Measurements from ENCODE around the gene RGR.

Gene RGR

DNA sequence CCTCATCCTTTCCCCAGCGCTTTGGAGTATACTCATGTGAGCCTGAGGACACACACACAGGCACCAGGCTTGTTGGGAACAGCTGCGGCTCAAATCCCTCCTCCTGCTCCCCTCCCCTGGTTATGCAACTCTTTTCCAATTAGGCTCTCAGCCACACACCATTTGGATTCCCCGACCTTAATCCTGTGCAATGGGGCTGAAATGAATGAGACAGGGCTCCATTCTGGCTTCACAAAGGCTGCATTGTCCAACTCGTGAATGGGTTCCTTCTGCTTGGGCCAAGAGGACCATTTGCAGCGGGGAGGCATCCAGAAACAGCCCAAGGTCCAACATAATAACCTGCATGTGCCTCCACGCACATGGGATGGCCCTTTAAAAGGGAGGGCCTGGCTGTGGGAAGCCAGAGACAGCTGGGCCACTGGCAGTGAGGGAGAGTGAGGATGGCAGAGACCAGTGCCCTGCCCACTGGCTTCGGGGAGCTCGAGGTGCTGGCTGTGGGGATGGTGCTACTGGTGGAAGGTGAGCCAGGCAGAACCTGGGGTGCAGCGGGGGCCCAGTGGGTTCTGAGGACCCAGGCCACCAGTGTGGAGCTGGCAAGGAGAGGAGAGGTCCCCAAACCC is at the start of gene RGR:
Gene RGR (plus strand): TSS at position 403 of the 620 bp plus-strand sequence. CDS start 38 bp downstream, at position 441.
- H3K9ac ChIP-seq (ENCODE audit: low read depth, low read length): no peak within 1 kb of the TSS
- H3K4me1 ChIP-seq (ENCODE audit: insufficient read depth, low read length): peaks cover 3% of the 10 kb centered on the region; the same call in 1 of the 2 replicates
- H3K36me3 ChIP-seq (ENCODE audit: insufficient read depth, low read length): no peaks in the 10 kb centered on the region
- H3K9me3 ChIP-seq (ENCODE audit: control insufficient read depth, insufficient read depth, low read length): no peaks in the 10 kb centered on the region

DNA sequence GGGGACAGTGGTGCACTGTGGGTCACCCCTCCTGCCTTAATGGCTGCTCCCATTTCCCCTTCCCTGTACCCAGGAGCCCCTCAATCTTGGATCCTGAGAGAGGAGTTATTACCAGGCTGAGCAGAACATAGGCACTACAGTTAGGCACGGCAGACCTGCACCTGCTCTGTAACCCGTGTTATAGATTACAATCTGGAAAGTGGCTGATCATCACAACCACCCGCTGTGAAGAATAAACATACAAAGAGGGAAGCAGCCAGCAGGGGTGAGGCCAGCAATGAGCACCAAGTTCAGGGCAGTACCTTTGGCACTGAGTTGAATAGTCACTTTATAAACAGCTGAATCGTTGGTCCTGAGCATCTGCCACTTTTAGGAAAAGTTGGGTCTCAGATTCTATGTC is 48.8 kb upstream of the RGR start:
- no peaks in the 10 kb centered on the region for H3K36me3 ChIP-seq (ENCODE audit: insufficient read depth, low read length)
- H3K4me1 ChIP-seq (ENCODE audit: insufficient read depth, low read length): no peaks in the 10 kb centered on the region
- no peaks in the 10 kb centered on the region for H3K9me3 ChIP-seq (ENCODE audit: control insufficient read depth, insufficient read depth, low read length)
- no peak overlapping the region for H3K9ac ChIP-seq (ENCODE audit: low read depth, low read length)

DNA sequence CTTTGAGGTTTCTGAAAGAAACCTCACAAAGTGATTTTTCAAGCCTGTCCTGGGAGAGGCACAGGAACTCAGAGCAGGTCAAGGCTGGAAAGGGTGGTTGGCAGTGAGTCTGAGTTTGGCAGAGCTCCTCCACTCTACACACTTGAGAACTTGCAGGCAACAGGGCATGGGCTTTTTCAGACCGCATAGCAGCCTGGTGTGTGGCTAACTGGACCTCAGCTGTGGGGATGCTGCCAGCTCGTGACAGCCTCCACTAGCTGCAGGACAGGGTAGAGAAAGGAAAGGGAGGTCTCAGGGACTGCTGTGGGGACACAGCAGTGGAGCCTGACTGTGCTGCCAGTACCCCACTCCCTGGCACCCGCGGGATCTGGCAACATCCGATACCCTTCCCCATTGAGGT is 47.9 kb upstream of the RGR start:
- H3K9me3 ChIP-seq (ENCODE audit: control insufficient read depth, insufficient read depth, low read length): no peaks in the 10 kb centered on the region
- no peaks in the 10 kb centered on the region for H3K4me1 ChIP-seq (ENCODE audit: insufficient read depth, low read length)
- H3K36me3 ChIP-seq (ENCODE audit: insufficient read depth, low read length): no peaks in the 10 kb centered on the region
- no peak overlapping the region for H3K9ac ChIP-seq (ENCODE audit: low read depth, low read length)

- Histone ChIP-seq H3K36me3 (ENCODE audit: insufficient read depth, low read length) (no peaks in the 10 kb centered on the region), H3K4me1 (ENCODE audit: insufficient read depth, low read length) (no peaks in the 10 kb centered on the region), H3K9me3 (ENCODE audit: control insufficient read depth, insufficient read depth, low read length) (no peaks in the 10 kb centered on the region), H3K9ac (ENCODE audit: low read depth, low read length) (no peak overlapping the region)
These were observed 47.2 kb upstream of the RGR start for GRCh38 chr10:84197643-84198042.

DNA sequence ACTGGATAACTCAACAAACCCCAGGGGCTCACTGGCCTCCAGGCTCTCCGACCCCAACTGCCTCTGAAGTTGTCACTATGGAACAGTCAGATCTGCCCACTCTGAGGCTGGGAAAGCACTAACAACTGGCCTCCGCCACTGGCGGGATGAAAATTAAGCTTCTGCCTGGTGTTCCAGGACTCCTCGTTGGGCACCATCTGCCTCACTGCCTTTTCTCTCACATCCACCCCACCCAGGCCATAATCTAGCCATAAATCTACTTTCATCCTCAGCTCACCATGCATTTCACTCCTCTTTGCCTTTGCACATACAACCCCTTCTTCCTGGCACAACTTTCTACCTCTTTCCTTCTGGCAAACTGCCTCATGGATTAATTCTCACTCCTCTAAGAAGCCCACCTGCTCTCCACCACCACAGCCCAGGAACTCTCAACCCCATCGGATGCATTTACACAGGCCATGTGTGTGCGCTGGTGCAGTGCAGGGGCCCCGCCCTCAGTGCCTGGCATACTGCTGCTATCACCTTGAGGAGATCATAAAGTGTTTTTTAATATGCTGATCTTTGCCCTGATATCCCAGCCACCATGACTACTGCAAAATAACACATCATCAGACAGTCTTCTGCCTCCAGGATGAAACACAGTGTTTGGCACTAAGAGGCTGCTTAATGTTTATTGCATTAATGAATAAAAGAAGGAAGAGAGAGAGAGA is 46.5 kb upstream of the RGR start:
- H3K9me3 ChIP-seq (ENCODE audit: control insufficient read depth, insufficient read depth, low read length): no peaks in the 10 kb centered on the region
- no peak overlapping the region for H3K9ac ChIP-seq (ENCODE audit: low read depth, low read length)
- no peaks in the 10 kb centered on the region for H3K36me3 ChIP-seq (ENCODE audit: insufficient read depth, low read length)
- H3K4me1 ChIP-seq (ENCODE audit: insufficient read depth, low read length): no peaks in the 10 kb centered on the region

DNA sequence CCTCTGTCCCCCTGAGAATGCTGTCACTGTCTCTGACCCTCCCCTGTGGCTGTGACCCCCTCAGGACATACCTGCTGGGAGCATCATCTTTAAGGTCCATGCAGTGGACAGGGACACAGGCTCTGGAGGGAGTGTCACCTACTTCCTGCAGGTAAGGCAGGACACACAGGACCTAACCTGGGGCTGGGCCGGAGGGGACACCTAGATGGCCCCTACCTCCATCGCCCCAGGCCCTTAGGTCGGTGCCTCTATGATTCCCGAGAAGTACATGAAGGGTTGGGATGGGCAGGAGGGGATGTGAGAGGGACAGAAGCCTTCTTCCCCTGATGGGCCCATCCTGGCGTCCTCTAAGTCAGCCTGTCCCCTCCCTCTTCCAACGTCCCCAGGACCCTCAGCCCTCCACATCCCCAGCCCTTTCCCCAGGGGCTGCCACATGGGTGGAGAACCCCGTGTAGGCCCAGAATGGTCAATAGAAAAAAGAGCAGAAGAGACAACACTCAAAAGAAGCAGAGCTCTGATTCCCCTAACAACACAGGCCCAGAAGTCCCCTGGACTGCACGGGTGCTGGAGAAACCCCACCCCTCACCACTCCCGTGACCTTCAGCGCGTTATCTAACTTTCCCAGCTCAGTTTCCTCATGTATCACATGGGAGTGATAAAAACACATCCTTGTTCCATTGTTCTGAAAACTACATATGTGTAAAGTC is 44.2 kb upstream of the RGR start:
- Histone ChIP-seq H3K36me3 (ENCODE audit: insufficient read depth, low read length) (no peaks in the 10 kb centered on the region), H3K9me3 (ENCODE audit: control insufficient read depth, insufficient read depth, low read length) (no peaks in the 10 kb centered on the region), H3K9ac (ENCODE audit: low read depth, low read length) (no peak overlapping the region), H3K4me1 (ENCODE audit: insufficient read depth, low read length) (no peaks in the 10 kb centered on the region)

DNA sequence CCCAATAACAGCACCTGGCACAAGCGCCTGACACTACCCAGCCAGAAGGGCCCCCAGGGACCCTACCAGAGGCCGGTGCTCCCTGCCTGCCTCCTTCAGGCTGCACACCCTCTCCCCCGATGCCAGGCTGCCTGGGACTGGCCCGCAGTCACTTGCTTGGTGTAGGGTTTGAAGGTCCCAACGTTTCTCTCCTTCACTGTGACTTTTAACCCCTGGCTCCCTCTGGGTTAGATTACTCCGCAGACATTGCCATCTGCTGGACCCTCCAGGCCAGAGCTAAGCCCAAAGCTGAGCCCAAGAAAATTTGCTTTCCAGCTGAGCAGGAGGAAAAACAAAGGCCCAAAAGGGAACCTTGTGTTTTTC is 43.6 kb upstream of the RGR start:
- Histone ChIP-seq H3K9me3 (ENCODE audit: control insufficient read depth, insufficient read depth, low read length) (no peaks in the 10 kb centered on the region), H3K36me3 (ENCODE audit: insufficient read depth, low read length) (no peaks in the 10 kb centered on the region), H3K9ac (ENCODE audit: low read depth, low read length) (no peak overlapping the region)

GRCh38 chr10:84201682-84202081 is 43.2 kb upstream of the RGR start:
- no peaks in the 10 kb centered on the region for H3K9me3 ChIP-seq (ENCODE audit: control insufficient read depth, insufficient read depth, low read length)
- H3K9ac ChIP-seq (ENCODE audit: low read depth, low read length): no peak overlapping the region
- no peaks in the 10 kb centered on the region for H3K4me1 ChIP-seq (ENCODE audit: insufficient read depth, low read length)
- no peaks in the 10 kb centered on the region for H3K36me3 ChIP-seq (ENCODE audit: insufficient read depth, low read length)

More for the DNA sequence above, 43.6 kb upstream of the RGR start:
- H3K4me1 ChIP-seq (ENCODE audit: insufficient read depth, low read length): no peaks in the 10 kb centered on the region

GRCh38 chr10:84202349-84202748 is 42.5 kb upstream of the RGR start:
- Histone ChIP-seq H3K4me1 (ENCODE audit: insufficient read depth, low read length) (no peaks in the 10 kb centered on the region), H3K36me3 (ENCODE audit: insufficient read depth, low read length) (no peaks in the 10 kb centered on the region), H3K9me3 (ENCODE audit: control insufficient read depth, insufficient read depth, low read length) (no peaks in the 10 kb centered on the region), H3K9ac (ENCODE audit: low read depth, low read length) (no peak overlapping the region)

DNA sequence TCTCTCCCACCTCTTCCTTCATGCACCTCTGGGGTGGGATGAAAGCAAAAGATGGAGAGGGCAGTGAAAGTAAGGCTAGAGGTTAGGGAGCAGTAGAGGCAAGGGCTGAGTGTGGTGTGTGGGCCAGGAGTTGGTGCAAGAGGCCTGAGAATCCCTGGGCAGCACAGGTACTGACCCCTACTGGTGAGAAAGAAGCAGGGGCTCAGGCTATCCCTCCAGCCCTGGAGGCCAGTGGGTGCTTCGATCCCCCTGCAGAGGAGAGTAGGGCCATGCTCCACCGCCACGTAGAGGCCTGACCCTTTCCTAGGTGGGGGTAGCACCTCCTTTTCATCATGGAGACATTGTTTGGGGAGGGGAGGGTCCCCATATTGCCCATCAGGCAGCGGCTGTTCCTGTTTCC is 40.7 kb upstream of the RGR start:
- H3K9ac ChIP-seq (ENCODE audit: low read depth, low read length): no peak overlapping the region
- H3K4me1 ChIP-seq (ENCODE audit: insufficient read depth, low read length): no peaks in the 10 kb centered on the region
- no peaks in the 10 kb centered on the region for H3K36me3 ChIP-seq (ENCODE audit: insufficient read depth, low read length)
- no peaks in the 10 kb centered on the region for H3K9me3 ChIP-seq (ENCODE audit: control insufficient read depth, insufficient read depth, low read length)

DNA sequence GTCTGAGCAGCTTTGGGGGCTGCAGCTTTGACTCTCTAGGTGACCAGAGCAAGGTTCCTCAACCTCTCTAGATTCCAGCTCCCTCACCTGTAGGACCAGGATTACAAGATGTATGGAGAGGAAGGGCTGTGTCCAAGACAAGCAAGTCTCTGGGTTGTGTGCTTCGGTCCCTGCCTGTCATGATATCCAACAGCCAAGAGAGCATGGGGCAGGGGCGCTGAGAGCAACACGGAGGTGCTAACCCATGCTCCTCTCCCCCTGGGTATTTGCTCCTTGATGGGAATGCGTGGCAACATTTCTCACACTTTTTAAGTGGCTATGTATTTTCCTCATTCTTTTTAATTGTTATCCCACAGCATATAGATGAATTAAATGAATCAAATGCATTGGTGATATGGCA is 40.2 kb upstream of the RGR start:
- Histone ChIP-seq H3K9ac (ENCODE audit: low read depth, low read length) (no peak overlapping the region), H3K9me3 (ENCODE audit: control insufficient read depth, insufficient read depth, low read length) (no peaks in the 10 kb centered on the region), H3K4me1 (ENCODE audit: insufficient read depth, low read length) (no peaks in the 10 kb centered on the region), H3K36me3 (ENCODE audit: insufficient read depth, low read length) (no peaks in the 10 kb centered on the region)

- H3K36me3 ChIP-seq (ENCODE audit: insufficient read depth, low read length): no peaks in the 10 kb centered on the region
- no peaks in the 10 kb centered on the region for H3K4me1 ChIP-seq (ENCODE audit: insufficient read depth, low read length)
- no peaks in the 10 kb centered on the region for H3K9me3 ChIP-seq (ENCODE audit: control insufficient read depth, insufficient read depth, low read length)
- no peak overlapping the region for H3K9ac ChIP-seq (ENCODE audit: low read depth, low read length)
These were observed 39.6 kb upstream of the RGR start for GRCh38 chr10:84205049-84205852.

- no peaks in the 10 kb centered on the region for H3K9me3 ChIP-seq (ENCODE audit: control insufficient read depth, insufficient read depth, low read length)
- H3K36me3 ChIP-seq (ENCODE audit: insufficient read depth, low read length): no peaks in the 10 kb centered on the region
- H3K4me1 ChIP-seq (ENCODE audit: insufficient read depth, low read length): no peaks in the 10 kb centered on the region
- H3K9ac ChIP-seq (ENCODE audit: low read depth, low read length): no peak overlapping the region
These were observed 38.9 kb upstream of the RGR start for GRCh38 chr10:84205853-84206525.

GRCh38 chr10:84208023-84208422 is 36.8 kb upstream of the RGR start:
- Histone ChIP-seq H3K36me3 (ENCODE audit: insufficient read depth, low read length) (no peaks in the 10 kb centered on the region; the same call in 1 of the 2 replicates), H3K9me3 (ENCODE audit: control insufficient read depth, insufficient read depth, low read length) (no peaks in the 10 kb centered on the region), H3K4me1 (ENCODE audit: insufficient read depth, low read length) (no peaks in the 10 kb centered on the region), H3K9ac (ENCODE audit: low read depth, low read length) (no peak overlapping the region)

Measured in ES-I3 (cell line).